ENCODE measurements around the gene RPL15.
"Not testable (repeated sequence)": the region's sequence is repeated elsewhere in the genome, so short reads cannot be mapped to it uniquely, and the experiment has no call there.

Gene RPL15

GRCh38 chr3:23889386-23889785 lies 27.5 kb upstream of the RPL15 start:
- DNase-seq (ENCODE audit: low read depth in 1 of 2, low spot score in 1 of 2): no peak

- DNase-seq (ENCODE audit: low read depth in 1 of 2, low spot score in 1 of 2): no peak
These were observed 27.0 kb upstream of the RPL15 start for GRCh38 chr3:23889950-23890349.

- DNase-seq (ENCODE audit: low read depth in 1 of 2, low spot score in 1 of 2): no peak
These were observed 22.5 kb upstream of the RPL15 start for GRCh38 chr3:23894254-23895061.

GRCh38 chr3:23895181-23895580 lies 21.8 kb upstream of the RPL15 start:
- DNase-seq (ENCODE audit: low read depth in 1 of 2, low spot score in 1 of 2): no peak

- no peak for DNase-seq (ENCODE audit: low read depth in 1 of 2, low spot score in 1 of 2)
These were observed 16.2 kb upstream of the RPL15 start for GRCh38 chr3:23900744-23901143.

GRCh38 chr3:23904545-23904944 lies 12.4 kb upstream of the RPL15 start:
- DNase-seq (ENCODE audit: low read depth in 1 of 2, low spot score in 1 of 2): no peak

GRCh38 chr3:23909341-23909740 lies 7.6 kb upstream of the RPL15 start:
- DNase-seq (ENCODE audit: low read depth in 1 of 2, low spot score in 1 of 2): no peak

- no peak for DNase-seq (ENCODE audit: low read depth in 1 of 2, low spot score in 1 of 2)
These were observed 5.5 kb upstream of the RPL15 start for GRCh38 chr3:23911397-23911796.

GRCh38 chr3:23912335-23912734 lies 4.6 kb upstream of the RPL15 start:
- not testable (repeated sequence) for DNase-seq (ENCODE audit: low read depth in 1 of 2, low spot score in 1 of 2)

GRCh38 chr3:23913182-23913581 lies 3.8 kb upstream of the RPL15 start:
- DNase-seq (ENCODE audit: low read depth in 1 of 2, low spot score in 1 of 2): no peak

GRCh38 chr3:23913873-23914743 lies 2.8 kb upstream of the RPL15 start:
- DNase-seq (ENCODE audit: low read depth in 1 of 2, low spot score in 1 of 2): no peak

GRCh38 chr3:23915537-23916108 lies 1.3 kb upstream of the RPL15 start:
- no peak for DNase-seq (ENCODE audit: low read depth in 1 of 2, low spot score in 1 of 2)

GRCh38 chr3:23916152-23916885 lies 613 bp upstream of the RPL15 start:
- no peak for DNase-seq (ENCODE audit: low read depth in 1 of 2, low spot score in 1 of 2)

- not testable (repeated sequence) for DNase-seq (ENCODE audit: low read depth in 1 of 2, low spot score in 1 of 2)
These were observed 859 bp downstream of the RPL15 start for GRCh38 chr3:23917679-23918303.

GRCh38 chr3:23918331-23918730 lies 1.4 kb downstream of the RPL15 start:
- not testable (repeated sequence) for DNase-seq (ENCODE audit: low read depth in 1 of 2, low spot score in 1 of 2)

GRCh38 chr3:23919628-23920027 lies 2.7 kb downstream of the RPL15 start:
- DNase-seq (ENCODE audit: low read depth in 1 of 2, low spot score in 1 of 2): no peak

- no peak for DNase-seq (ENCODE audit: low read depth in 1 of 2, low spot score in 1 of 2)
These were observed 3.3 kb downstream of the RPL15 start for GRCh38 chr3:23920151-23920655.

- no peak for DNase-seq (ENCODE audit: low read depth in 1 of 2, low spot score in 1 of 2)
These were observed 4.2 kb downstream of the RPL15 start for GRCh38 chr3:23921052-23921511.

- no peak for DNase-seq (ENCODE audit: low read depth in 1 of 2, low spot score in 1 of 2)
These were observed 6.9 kb downstream of the RPL15 start for GRCh38 chr3:23923786-23924185.

- DNase-seq (ENCODE audit: low read depth in 1 of 2, low spot score in 1 of 2): no peak
These were observed 9.3 kb downstream of the RPL15 start for GRCh38 chr3:23926246-23926645.

All from stimulated activated CD4-positive, alpha-beta T cell treated with anti-CD3 and anti-CD28 coated beads, Interleukin-15, amount 100 ng/mL, for 1 hour (primary cell).